H1 (cell line): Measurements from ENCODE around the gene SYK. TPM values are rescaled to one million over a fixed set of nuclear protein-coding genes. Genes with fewer than 3 reads are reported as not detected.
"Not testable (repeated sequence)": the region's sequence is repeated elsewhere in the genome, so short reads cannot be mapped to it uniquely, and the experiment has no call there.

Source experiments
- CTCF ChIA-PET: fragments of 300-600 bp; sonication (Branson Sonifier 250); formaldehyde crosslinking; loops from one replicate; lab custom pipeline; 2021; ENCODE audit not compliant: partially characterized antibody; lab: Charles Lee
- POLR2A ChIA-PET: fragments of 300-600 bp; sonication (Branson Sonifier 250); formaldehyde crosslinking; loops from one replicate; lab custom pipeline; 2021; ENCODE audit warnings: inconsistent platforms; ENCODE audit not compliant: partially characterized antibody; lab: Charles Lee
- DNase-seq, 2 experiments: peaks; one replicate each; pipeline versions ENCODE4 v3.0.0 to v3.0.0-alpha.2; 2010 to 2022; ENCODE audit warnings: low spot score in 2 of 2, low read depth in 1 of 2, mixed read lengths in 1 of 2
- FAIRE-seq: peaks from 2 replicates; lab custom pipeline; 2011; peaks lifted over from hg19 to GRCh38; lab: Jason Lieb, UNC
- H2AFZ ChIP-seq: 2 replicates; pipeline ENCODE4 v1.8.1; 2012; ENCODE audit warnings: low read length, inconsistent platforms
- H2AK5ac ChIP-seq: 2 replicates; pipeline ENCODE4 v1.6.1; 2013; ENCODE audit warnings: low read depth, low read length
- H2BK120ac ChIP-seq: replicated peaks from 2 replicates; pipeline ENCODE3; 2013; ENCODE audit warnings: low read depth, low read length, inconsistent platforms
- H2BK12ac ChIP-seq: 2 replicates; pipeline ENCODE4 v1.6.1; 2013; ENCODE audit warnings: low read depth, low read length
- H2BK15ac ChIP-seq: 2 replicates; pipeline ENCODE4 v1.6.1; 2013; ENCODE audit warnings: low read length
- H2BK20ac ChIP-seq: 2 replicates; pipeline ENCODE4 v1.6.1; 2013; ENCODE audit warnings: low read length
- H2BK5ac ChIP-seq: 2 replicates; pipeline ENCODE4 v1.6.1; 2013; ENCODE audit warnings: low read depth, low read length
- H3K14ac ChIP-seq: 2 replicates; pipeline ENCODE4 v1.6.1; 2013; ENCODE audit warnings: inconsistent platforms; ENCODE audit not compliant: insufficient read length
- H3K18ac ChIP-seq: 2 replicates; pipeline ENCODE4 v1.6.1; 2013; ENCODE audit warnings: low read length; ENCODE audit errors: extremely low read depth
- H3K23ac ChIP-seq: 2 replicates; pipeline ENCODE4 v1.6.1; 2013; ENCODE audit warnings: inconsistent platforms; ENCODE audit not compliant: insufficient read length
- H3K23me2 ChIP-seq: 2 replicates; pipeline ENCODE4 v1.6.1; 2013; ENCODE audit warnings: low read depth, low read length
- H3K27ac ChIP-seq: 2 replicates; pipeline ENCODE4 v1.6.1; 2011; ENCODE audit warnings: low read depth, low read length, inconsistent platforms
- H3K27me3 ChIP-seq, 4 experiments: replicated peaks in 1 of 4; 1 replicate in 1 of 4; 2 replicates in 3 of 4; pipeline versions ENCODE4 v1.6.1 to v1.8.1; 2011 to 2013; ENCODE audit warnings: low read length in 3 of 4, mild to moderate bottlenecking in 3 of 4, inconsistent platforms in 2 of 4, mixed read lengths in 2 of 4, moderate library complexity in 1 of 4; ENCODE audit not compliant: control insufficient read depth in 3 of 4, insufficient read depth in 3 of 4; ENCODE audit errors: extremely low read depth in 1 of 4
- H3K36me3 ChIP-seq, 4 experiments: 2 replicates each; pipeline versions ENCODE4 v1.6.1 to v1.8.1; 2011 to 2013; ENCODE audit warnings: mild to moderate bottlenecking in 4 of 4, low read length in 3 of 4, moderate library complexity in 2 of 4, control low read depth in 1 of 4, inconsistent platforms in 1 of 4; ENCODE audit not compliant: insufficient read depth in 4 of 4, control insufficient read depth in 2 of 4
- H3K4ac ChIP-seq: replicated peaks from 2 replicates; pipeline ENCODE3; 2013; ENCODE audit warnings: low read length, low read depth, mixed read lengths, inconsistent platforms; ENCODE audit not compliant: insufficient read length
- H3K4me1 ChIP-seq, 4 experiments: replicated peaks in 1 of 4; 1 replicate in 1 of 4; 2 replicates in 3 of 4; pipeline versions ENCODE4 v1.6.1 to v1.8.1; 2011 to 2013; ENCODE audit warnings: low read length in 3 of 4, inconsistent platforms in 2 of 4, mixed read lengths in 1 of 4; ENCODE audit not compliant: insufficient read depth in 4 of 4, control insufficient read depth in 3 of 4
- H3K4me2 ChIP-seq, 2 experiments: 2 replicates each; pipeline versions ENCODE4 v1.6.1 to v1.8.1; 2011 to 2013; ENCODE audit warnings: low read depth in 2 of 2, low read length in 2 of 2, control low read depth in 1 of 2, inconsistent platforms in 1 of 2, mild to moderate bottlenecking in 1 of 2; ENCODE audit not compliant: insufficient read depth in 1 of 2
- H3K4me3 ChIP-seq, 4 experiments: fragments of 200-600, 300-600 bp in 1 of 4; sonication (generic), shearing (Covaris generic), sonication (Bioruptor Twin) in 1 of 4; 2 replicates each; pipeline versions ENCODE4 v1.5.1 to v1.8.1; 2011 to 2016; ENCODE audit warnings: low read length in 4 of 4, low read depth in 3 of 4, control low read depth in 2 of 4, inconsistent platforms in 2 of 4, mild to moderate bottlenecking in 2 of 4, mixed read lengths in 1 of 4, moderate library complexity in 1 of 4; ENCODE audit not compliant: insufficient read depth in 2 of 4; ENCODE audit errors: extremely low read depth in 1 of 4
- H3K56ac ChIP-seq: replicated peaks from 2 replicates; pipeline ENCODE3; 2013; ENCODE audit warnings: low read depth, mild to moderate bottlenecking, mixed read lengths, low read length, inconsistent platforms; ENCODE audit not compliant: insufficient read length
- H3K79me1 ChIP-seq: 2 replicates; pipeline ENCODE4 v1.6.1; 2013; ENCODE audit warnings: low read depth, low read length, control low read depth
- H3K79me2 ChIP-seq, 2 experiments: 2 replicates each; pipeline versions ENCODE4 v1.6.1 to v1.8.1; 2012 to 2013; ENCODE audit warnings: low read length in 2 of 2, mild to moderate bottlenecking in 2 of 2, inconsistent platforms in 1 of 2; ENCODE audit not compliant: insufficient read depth in 2 of 2, control insufficient read depth in 1 of 2
- H3K9ac ChIP-seq, 4 experiments: replicated peaks in 1 of 4; 1 replicate in 1 of 4; 2 replicates in 3 of 4; pipeline versions ENCODE4 v1.6.1 to v1.8.1; 2011 to 2013; ENCODE audit warnings: low read depth in 3 of 4, low read length in 3 of 4, control low read depth in 2 of 4, mild to moderate bottlenecking in 2 of 4, moderate library complexity in 2 of 4, inconsistent platforms in 1 of 4; ENCODE audit errors: extremely low read depth in 1 of 4
- H3K9me3 ChIP-seq, 2 experiments: 2 replicates each; pipeline versions ENCODE4 v1.6.1 to v1.8.1; 2012 to 2013; ENCODE audit warnings: mild to moderate bottlenecking in 2 of 2, moderate library complexity in 2 of 2, control low read depth in 1 of 2, inconsistent platforms in 1 of 2, low read depth in 1 of 2, low read length in 1 of 2, mixed read lengths in 1 of 2; ENCODE audit not compliant: insufficient read depth in 2 of 2
- H4K20me1 ChIP-seq, 2 experiments: replicated peaks in 1 of 2; 2 replicates each; pipeline versions ENCODE3 to v1.8.1; 2011 to 2013; ENCODE audit warnings: inconsistent platforms in 2 of 2, low read length in 2 of 2, mild to moderate bottlenecking in 1 of 2; ENCODE audit not compliant: insufficient read depth in 2 of 2, control insufficient read depth in 1 of 2
- H4K5ac ChIP-seq: 2 replicates; pipeline ENCODE4 v1.6.1; 2013; ENCODE audit warnings: low read length, low read depth, mixed read lengths, inconsistent platforms; ENCODE audit not compliant: insufficient read length
- H4K8ac ChIP-seq: 2 replicates; pipeline ENCODE4 v1.8.0; 2013; ENCODE audit warnings: mild to moderate bottlenecking, moderate library complexity, low read length, inconsistent platforms; ENCODE audit not compliant: insufficient read depth; ENCODE audit errors: extremely low read depth
- H4K91ac ChIP-seq: replicated peaks from 2 replicates; pipeline ENCODE3; 2013; ENCODE audit warnings: low read length, mixed read lengths, inconsistent platforms; ENCODE audit not compliant: insufficient read length
- ATF2 ChIP-seq: IDR thresholded peaks from 2 replicates; pipeline ENCODE4 v1.6.1; 2012; ENCODE audit warnings: low read length, inconsistent platforms
- BRCA1 ChIP-seq: IDR thresholded peaks from 2 replicates; pipeline ENCODE4 v1.6.1; 2012; ENCODE audit warnings: low read depth, low read length, improper control_type of control experiment
- CREB1 ChIP-seq: IDR thresholded peaks from 2 replicates; pipeline ENCODE4 v1.6.1; 2012; ENCODE audit warnings: inconsistent platforms
- RNF2 ChIP-seq: fragments of 200-900, 300-1000 bp; sonication (generic); IDR thresholded peaks from 2 replicates; pipeline ENCODE4 v1.7.1; 2016; ENCODE audit warnings: borderline replicate concordance, low read depth, mild to moderate bottlenecking, antibody characterized with exemption, low read length; ENCODE audit not compliant: poor library complexity, severe bottlenecking; ENCODE audit errors: missing control alignments
- SAP30 ChIP-seq: fragments of 300-600 bp; sonication (generic); IDR thresholded peaks from 2 replicates; pipeline ENCODE4 v1.7.1; 2012; ENCODE audit warnings: low read length, moderate library complexity, mild to moderate bottlenecking, inconsistent platforms; ENCODE audit not compliant: insufficient read depth, insufficient replicate concordance
- TBP ChIP-seq: IDR thresholded peaks from 2 replicates; pipeline ENCODE4 v1.6.1; 2011; ENCODE audit warnings: low read depth, low read length, improper control_type of control experiment
- WGBS, 2 experiments: shearing (Covaris generic) in 1 of 2; methylation state at CpG; one replicate each; pipeline versions ENCODE4 v1.1.6 to v1.1.7; 2013 to 2015; ENCODE audit warnings: low lambda C conversion rate in 2 of 2, mixed read lengths in 2 of 2, inconsistent platforms in 1 of 2, low coverage in 1 of 2, missing lambda C conversion rate in 1 of 2; ENCODE audit not compliant: insufficient replicate concordance in 2 of 2, insufficient coverage in 1 of 2, insufficient read length in 1 of 2; ENCODE audit errors: extremely low coverage in 1 of 2, missing lambda C conversion rate in 1 of 2; 5-methylcytosine and 5-hydroxymethylcytosine counted together
- polyA plus RNA-seq, 7 experiments: library from polyadenylated mRNA; depleted of rRNA in 3 of 7; stranded (reverse) in 5 of 7; unstranded in 2 of 7; fragments of >200 nt in 5 of 7; fragments of 200-250 nt in 2 of 7; gene quantifications; 1 replicate in 5 of 7; 2 replicates in 1 of 7; 4 replicates in 1 of 7; pipeline versions ENCODE4 v1.2.1 to v1.2.3, GENCODE V29; 2011 to 2013; ENCODE audit warnings: missing spikeins in 2 of 7, mixed read lengths in 2 of 7
- total RNA-seq: library from RNA; stranded (reverse); fragmentation: NEBNext Ultra II Directional; extraction: Animal tissue kit (Norgen Biotek cat#: 25700); gene quantifications from 2 replicates; pipeline ENCODE4 v1.2.1, GENCODE V29; 2021

SYK gene
- total and polyA plus RNA-seq, 2 of the 8 experiments (the other 6 are each of a cell fraction or from before 2014, with no cell fraction given) = 1.5 to 4.4 TPM

- TF ChIP-seq ATF2 (no peak), RNF2 (no peak), BRCA1 (no peak), TBP (no peak), CREB1 (no peak), SAP30 (no peak)
Observed at GRCh38 chr9:90818279-90818678, 16.7 kb downstream of the SYK start (continued).

GRCh38 chr9:90820406-90820805, 18.8 kb downstream of the SYK start:
- FAIRE-seq, H3K27ac ChIP-seq, H3K9ac ChIP-seq, H4K91ac ChIP-seq, H2AFZ ChIP-seq, H2BK15ac ChIP-seq, H3K23me2 ChIP-seq, H4K5ac ChIP-seq, DNase-seq, H3K79me2 ChIP-seq, H3K18ac ChIP-seq, H3K4me1 ChIP-seq, H3K27me3 ChIP-seq, H3K4me3 ChIP-seq, H2BK5ac ChIP-seq, H3K23ac ChIP-seq, H4K8ac ChIP-seq, H2BK120ac ChIP-seq, H4K20me1 ChIP-seq, H2AK5ac ChIP-seq, POLR2A ChIA-PET, H3K14ac ChIP-seq, H2BK12ac ChIP-seq, H3K56ac ChIP-seq, H3K36me3 ChIP-seq, H3K79me1 ChIP-seq, H2BK20ac ChIP-seq, H3K4me2 ChIP-seq, H3K4ac ChIP-seq: not testable (repeated sequence)
- WGBS, 2 experiments = 94% methylated on average over 4 of the region's 4 CpGs; no CpG with 5 or more reads in 1 of the 2 experiments
- peaks cover 7 to 21% of the 10 kb centered on the region in 2 experiments for H3K9me3 ChIP-seq
- CTCF ChIA-PET = interaction anchor here (1.4 kb wide), 1 partner anchor 46 kb away, joined by 3 read pairs; no protein-coding TSS in a partner anchor
